Body of pancreas (tissue), 4 donors: ENCODE results near the gene ULK2.

Experiments used
- CTCF ChIP-seq, 7 experiments: fragments of 450-650 bp in 4 of 7; fragments of 200-600 bp in 3 of 7; sonication (generic) in 3 of 7; IDR thresholded peaks; one replicate each; pipeline ENCODE4 v1.5.1; 2016 to 2019; ENCODE audit warnings: antibody characterized with exemption in 7 of 7
- POLR2A ChIP-seq, 3 donors: fragments of 450-650 bp; IDR thresholded peaks; one replicate each; pipeline ENCODE4 v1.6.1; 2016; ENCODE audit warnings: antibody characterized with exemption in 3 of 3, mild to moderate bottlenecking in 2 of 3

- TF ChIP-seq POLR2A (IDR thresholded peaks at IDR 0.05) (no peak), CTCF (IDR thresholded peaks at IDR 0.05) (no peak)
Measured at GRCh38 chr17:19726631-19727376, 140.9 kb downstream of the ULK2 start.
